ENCODE measurements around the gene ILRUN.
"Not testable (repeated sequence)": the region's sequence is repeated elsewhere in the genome, so short reads cannot be mapped to it uniquely, and the experiment has no call there.

Gene ILRUN

DNA sequence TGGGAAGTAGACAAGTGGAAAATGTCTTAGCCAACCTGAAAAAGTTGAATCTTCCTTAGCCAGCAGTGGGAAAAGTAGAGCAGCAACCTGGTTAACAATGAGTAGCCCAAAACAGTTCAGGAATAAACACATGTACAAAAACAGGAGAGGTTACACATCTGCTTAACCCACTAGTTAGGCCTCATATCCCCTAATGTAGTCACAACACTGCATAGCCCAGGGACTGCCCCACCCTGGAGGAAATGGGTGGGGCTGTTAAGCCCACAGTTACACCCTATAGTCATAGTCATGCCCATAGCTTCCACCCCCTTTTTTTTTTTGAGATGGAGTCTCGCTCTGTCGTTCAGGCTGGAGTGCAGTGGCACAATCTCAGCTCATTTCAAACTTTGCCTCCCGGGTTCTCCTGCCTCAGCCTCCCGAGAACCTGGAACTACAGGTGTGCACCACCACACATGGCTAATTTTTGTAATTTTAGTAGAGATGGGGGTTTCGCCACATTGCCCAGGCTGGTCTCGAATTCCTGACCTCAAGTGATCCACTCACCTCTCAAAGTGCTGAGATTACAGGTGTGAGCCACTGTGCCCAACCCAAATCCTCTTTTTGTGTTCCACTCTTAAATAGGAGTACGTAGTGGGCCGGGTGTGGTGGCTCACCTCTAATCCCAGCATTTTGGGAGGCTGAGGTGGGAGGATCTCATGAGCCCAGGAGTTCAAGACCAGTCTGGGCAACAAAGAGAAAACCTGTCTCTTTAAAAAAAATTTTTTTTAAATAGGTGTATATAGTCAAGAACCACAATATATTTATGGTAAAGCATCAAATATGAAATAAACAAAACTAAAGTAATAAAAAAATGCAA is 24.5 kb downstream of the ILRUN start:
- no peak for DNase-seq
- Histone ChIP-seq H3K27me3 (replicated peaks) (no peaks in the 10 kb centered on the region), H3K4me3 (ENCODE audit: low read depth, low read length) (no peak overlapping the region), H3K27ac (no peak overlapping the region), H3K36me3 (replicated peaks) (no peaks in the 10 kb centered on the region)
- in situ Hi-C loops (cut with HindIII; ENCODE audit: low pct_ligation_motif_present, low sequenced_read_pairs) = no loop called here
- TF ChIP-seq, protein P1, sequence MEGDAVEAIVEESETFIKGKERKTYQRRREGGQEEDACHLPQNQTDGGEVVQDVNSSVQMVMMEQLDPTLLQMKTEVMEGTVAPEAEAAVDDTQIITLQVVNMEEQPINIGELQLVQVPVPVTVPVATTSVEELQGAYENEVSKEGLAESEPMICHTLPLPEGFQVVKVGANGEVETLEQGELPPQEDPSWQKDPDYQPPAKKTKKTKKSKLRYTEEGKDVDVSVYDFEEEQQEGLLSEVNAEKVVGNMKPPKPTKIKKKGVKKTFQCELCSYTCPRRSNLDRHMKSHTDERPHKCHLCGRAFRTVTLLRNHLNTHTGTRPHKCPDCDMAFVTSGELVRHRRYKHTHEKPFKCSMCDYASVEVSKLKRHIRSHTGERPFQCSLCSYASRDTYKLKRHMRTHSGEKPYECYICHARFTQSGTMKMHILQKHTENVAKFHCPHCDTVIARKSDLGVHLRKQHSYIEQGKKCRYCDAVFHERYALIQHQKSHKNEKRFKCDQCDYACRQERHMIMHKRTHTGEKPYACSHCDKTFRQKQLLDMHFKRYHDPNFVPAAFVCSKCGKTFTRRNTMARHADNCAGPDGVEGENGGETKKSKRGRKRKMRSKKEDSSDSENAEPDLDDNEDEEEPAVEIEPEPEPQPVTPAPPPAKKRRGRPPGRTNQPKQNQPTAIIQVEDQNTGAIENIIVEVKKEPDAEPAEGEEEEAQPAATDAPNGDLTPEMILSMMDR (IDR thresholded peaks at IDR 0.05; ENCODE audit: low read depth, low read length, missing control alignments) = no peak

DNA sequence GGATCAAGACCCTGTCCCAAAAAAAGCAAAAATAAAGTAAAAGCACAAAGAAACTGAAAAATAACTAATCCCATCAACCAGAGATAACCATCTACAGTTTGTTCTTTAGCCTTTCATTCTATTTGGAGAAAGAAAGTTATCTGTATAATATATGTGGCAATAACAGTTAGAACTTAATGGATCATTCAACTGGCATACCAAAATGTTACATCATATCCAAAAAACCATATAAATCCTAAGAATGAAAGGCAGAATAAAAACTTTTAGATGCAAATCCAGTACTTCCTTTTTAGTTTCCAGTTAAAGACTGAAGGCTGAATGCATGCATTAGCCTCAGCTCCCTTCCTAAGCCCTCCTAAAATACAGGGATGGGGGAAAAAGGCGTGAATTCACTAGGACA is 25.2 kb downstream of the ILRUN start:
- no peak overlapping the region for H3K27ac ChIP-seq
- no peaks in the 10 kb centered on the region for H3K36me3 ChIP-seq (replicated peaks)
- TF ChIP-seq, protein P1 (IDR thresholded peaks at IDR 0.05; ENCODE audit: low read depth, low read length, missing control alignments) = no peak
- in situ Hi-C loops (cut with HindIII; ENCODE audit: low pct_ligation_motif_present, low sequenced_read_pairs) = no loop called here
- DNase-seq = no peak
- H3K27me3 ChIP-seq (replicated peaks) = no peaks in the 10 kb centered on the region
- no peak overlapping the region for H3K4me3 ChIP-seq (ENCODE audit: low read depth, low read length)

DNA sequence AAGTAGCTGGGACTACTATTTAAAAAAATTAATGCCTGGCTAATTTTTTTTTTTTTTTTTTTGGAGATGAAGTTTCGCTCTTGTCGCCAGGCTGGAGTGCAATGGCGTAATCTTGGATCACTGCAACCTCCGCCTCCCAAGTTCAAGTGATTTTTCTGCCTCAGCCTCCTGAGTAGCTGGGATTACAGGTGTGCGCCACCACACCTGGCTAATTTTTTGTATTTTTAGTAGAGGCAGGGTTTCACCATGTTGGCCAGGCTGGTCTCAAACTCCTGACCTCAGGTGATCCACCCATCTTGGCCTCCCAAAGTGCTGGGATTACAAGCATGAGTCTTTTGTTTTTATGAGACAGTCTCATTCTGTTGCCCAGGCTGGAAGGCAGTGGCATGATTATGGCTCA is 27.8 kb downstream of the ILRUN start:
- DNase-seq; in situ Hi-C loops (cut with HindIII; ENCODE audit: low pct_ligation_motif_present, low sequenced_read_pairs); H3K4me3 ChIP-seq (ENCODE audit: low read depth, low read length): not testable (repeated sequence)

DNA sequence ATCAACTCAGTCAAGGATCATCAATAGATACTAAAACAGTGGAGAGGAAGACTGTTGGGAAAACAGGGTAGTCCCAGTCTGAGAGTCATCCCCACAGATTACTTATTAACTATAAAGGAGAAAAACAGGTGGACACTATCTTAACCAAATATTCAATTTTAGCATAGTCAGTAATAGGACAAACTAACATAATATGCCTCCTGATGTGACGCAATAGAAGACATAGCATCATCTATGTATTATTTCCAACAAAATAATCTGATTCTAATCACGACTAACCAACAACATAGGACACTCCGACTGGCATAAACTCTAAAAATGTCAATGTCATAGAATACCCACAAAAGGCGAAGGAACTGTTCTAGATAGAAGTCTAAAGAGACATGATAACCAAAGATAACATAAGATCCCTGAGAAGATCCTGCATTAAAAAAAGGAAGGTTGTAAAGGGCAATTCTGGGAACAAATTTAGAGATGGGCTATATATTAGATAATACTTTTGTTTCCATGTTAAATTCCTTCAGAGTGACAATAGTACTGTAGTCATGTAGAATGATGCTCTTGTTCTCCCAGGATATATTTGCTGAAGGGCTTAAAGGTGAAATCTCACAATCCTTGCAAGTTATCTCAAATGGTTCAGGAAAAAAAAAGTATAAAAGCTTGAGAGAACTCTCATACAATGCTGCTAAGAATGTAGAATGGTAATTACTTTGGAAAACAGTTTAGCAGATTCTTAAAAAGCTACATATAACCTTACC is 28.9 kb downstream of the ILRUN start:
- DNase-seq = no peak
- H3K36me3 ChIP-seq (replicated peaks) = no peaks in the 10 kb centered on the region
- in situ Hi-C loops (cut with HindIII; ENCODE audit: low pct_ligation_motif_present, low sequenced_read_pairs) = no loop called here
- no peak overlapping the region for H3K27ac ChIP-seq
- H3K27me3 ChIP-seq (replicated peaks) = no peaks in the 10 kb centered on the region
- no peak overlapping the region for H3K4me3 ChIP-seq (ENCODE audit: low read depth, low read length)
- TF ChIP-seq, protein P1 (IDR thresholded peaks at IDR 0.05; ENCODE audit: low read depth, low read length, missing control alignments) = no peak

More for the DNA sequence above, 27.8 kb downstream of the ILRUN start:
- not testable (repeated sequence) for H3K36me3 ChIP-seq (replicated peaks); H3K27ac ChIP-seq; H3K27me3 ChIP-seq (replicated peaks)

DNA sequence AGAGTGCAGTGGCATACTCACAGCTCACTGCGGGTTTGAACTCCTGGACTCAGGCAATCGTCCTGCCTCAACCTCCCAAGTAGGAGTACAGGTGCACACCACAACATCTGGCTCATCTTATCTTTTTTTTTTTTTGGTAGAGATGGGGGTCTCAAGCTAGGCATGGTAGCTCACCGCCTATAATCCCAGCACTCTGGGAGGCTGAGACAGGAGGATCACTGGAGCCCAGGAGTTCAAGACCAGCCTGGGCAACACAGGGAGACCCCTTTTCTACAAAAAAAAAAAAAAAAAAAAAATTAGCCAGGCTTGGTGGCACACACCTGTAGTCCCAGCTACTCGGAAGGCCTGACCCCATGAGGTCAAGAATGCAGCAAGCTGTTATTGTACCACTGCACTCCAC is 31.5 kb downstream of the ILRUN start:
- in situ Hi-C loops (cut with HindIII; ENCODE audit: low pct_ligation_motif_present, low sequenced_read_pairs) = no loop called here
- no peak for DNase-seq
- Histone ChIP-seq H3K36me3 (replicated peaks) (no peaks in the 10 kb centered on the region), H3K27me3 (replicated peaks) (no peaks in the 10 kb centered on the region), H3K4me3 (ENCODE audit: low read depth, low read length) (no peak overlapping the region), H3K27ac (peak overlapping the region; percentile 83)
- TF ChIP-seq, protein P1 (IDR thresholded peaks at IDR 0.05; ENCODE audit: low read depth, low read length, missing control alignments) = no peak

DNA sequence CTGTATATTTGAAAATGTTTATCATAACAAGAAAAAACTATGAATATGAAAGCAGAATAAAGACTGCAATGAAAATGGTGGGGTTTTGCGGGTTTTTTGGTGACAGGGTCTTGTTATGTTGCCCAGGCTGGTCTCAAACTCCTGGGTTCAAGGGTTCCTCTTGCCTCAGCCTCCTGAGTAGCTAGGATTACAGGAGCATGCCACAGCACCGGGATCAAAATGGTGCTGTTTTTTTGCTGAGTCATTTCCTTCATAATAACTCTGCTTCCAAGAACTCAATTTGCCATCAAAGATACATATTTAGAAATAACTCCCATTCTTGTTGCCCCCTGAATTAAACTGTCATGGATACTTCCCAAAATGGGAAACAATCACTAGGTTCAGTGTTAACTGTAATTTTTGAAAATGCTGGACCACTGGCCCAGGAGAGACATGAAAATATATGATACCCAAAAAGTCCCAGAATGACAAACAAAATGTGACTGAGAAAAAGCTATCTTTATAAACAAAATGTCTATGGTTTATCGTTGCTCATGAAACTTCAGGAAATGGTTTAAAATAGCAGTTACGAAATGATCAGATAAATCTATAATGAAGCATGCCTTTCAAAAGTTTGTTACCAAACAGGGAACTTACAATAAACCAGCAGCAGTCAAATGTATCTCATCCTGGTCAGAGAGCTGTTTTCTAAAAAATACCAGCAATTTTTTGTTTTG is 32.2 kb downstream of the ILRUN start:
- in situ Hi-C loops (cut with HindIII; ENCODE audit: low pct_ligation_motif_present, low sequenced_read_pairs) = no loop called here
- Histone ChIP-seq H3K4me3 (ENCODE audit: low read depth, low read length) (no peak overlapping the region), H3K27ac (peak overlapping the region; percentile 83), H3K27me3 (replicated peaks) (no peaks in the 10 kb centered on the region), H3K36me3 (replicated peaks) (no peaks in the 10 kb centered on the region)
- TF ChIP-seq, protein P1 (IDR thresholded peaks at IDR 0.05; ENCODE audit: low read depth, low read length, missing control alignments) = no peak
- peak; percentile 43 for DNase-seq

Measured in brain microvascular endothelial cell (primary cell).